HFF-Myc (cell line): ENCODE results near the gene AWAT2.
A peak's percentile ranks its signal among the peaks of the same experiment; 100 is the strongest.

ENCODE experiments used
- DNase-seq: peaks from one replicate; pipeline ENCODE4 v3.0.0-alpha.2; 2011; ENCODE audit warnings: low read depth; ENCODE audit errors: extremely low read depth
- H3K4me3 ChIP-seq: replicated peaks from 2 replicates; pipeline ENCODE4 v1.5.1; 2011; ENCODE audit warnings: low read depth, mild to moderate bottlenecking, control low read depth, low read length
- CTCF ChIP-seq: IDR thresholded peaks from 2 replicates; pipeline ENCODE4 v1.5.1; 2012; ENCODE audit warnings: mild to moderate bottlenecking, low read depth, low read length, control low read depth; ENCODE audit errors: missing control alignments

The AWAT2 gene

GRCh38 chrX:70084592-70085240, 35.0 kb upstream of the AWAT2 start:
- no peak for TF ChIP-seq CTCF
- no peak overlapping the region for H3K4me3 ChIP-seq
- peak; percentile 4 for DNase-seq

- H3K4me3 ChIP-seq, result no peak overlapping the region
- DNase-seq, result no peak
- TF ChIP-seq CTCF, result no peak
Measured at GRCh38 chrX:70082723-70083122, 33.0 kb upstream of the AWAT2 start.

DNA sequence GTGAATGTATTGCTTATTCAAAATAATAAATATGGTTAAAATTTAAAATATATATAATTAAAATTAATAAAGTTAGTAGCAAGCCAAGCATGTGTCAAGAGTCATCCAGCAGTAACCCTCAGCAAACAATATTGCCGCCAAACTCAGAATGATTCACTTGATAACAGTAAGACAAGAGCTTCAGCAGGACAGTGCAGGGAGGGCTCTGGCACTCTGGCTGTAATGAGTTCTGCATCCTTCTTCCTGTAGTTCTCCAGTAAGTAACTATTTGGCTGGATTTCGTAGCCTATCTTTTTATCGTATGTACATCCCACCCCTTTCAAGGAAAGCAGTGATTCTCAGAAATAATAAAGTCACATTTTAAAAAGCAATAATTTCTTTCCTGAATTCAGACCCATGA, 30.1 kb upstream of the AWAT2 start:
- no peak for DNase-seq
- no peak overlapping the region for H3K4me3 ChIP-seq
- TF ChIP-seq CTCF, result no peak

GRCh38 chrX:70079297-70079696, 29.6 kb upstream of the AWAT2 start:
- TF ChIP-seq CTCF, result no peak
- H3K4me3 ChIP-seq, result no peak overlapping the region
- no peak for DNase-seq

DNA sequence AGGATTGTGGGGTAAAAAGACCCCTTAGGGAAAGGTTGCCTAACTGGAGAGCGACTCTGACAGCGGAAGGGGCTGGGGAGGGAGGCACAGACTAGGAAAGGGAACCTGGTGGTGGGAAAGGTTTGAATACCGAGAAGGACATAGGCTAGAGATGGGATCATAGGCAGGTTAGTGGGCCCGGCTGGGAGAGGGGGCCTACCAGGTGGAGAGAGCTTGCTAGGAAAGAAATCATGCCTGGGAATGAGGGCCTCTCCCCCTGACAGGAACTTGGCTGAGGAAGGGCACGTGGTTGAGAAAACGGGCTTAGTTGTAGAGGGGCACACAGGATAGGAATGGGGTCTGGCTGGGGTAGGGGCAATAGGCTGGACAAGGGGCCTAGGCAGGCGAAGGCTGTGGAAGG, 16.9 kb upstream of the AWAT2 start:
- no peak for TF ChIP-seq CTCF
- H3K4me3 ChIP-seq, result no peak overlapping the region
- no peak for DNase-seq

- no peak overlapping the region for H3K4me3 ChIP-seq
- TF ChIP-seq CTCF, result no peak
- no peak for DNase-seq
Measured at GRCh38 chrX:70062961-70063550, 13.3 kb upstream of the AWAT2 start.

- no peak for TF ChIP-seq CTCF
- no peak for DNase-seq
Measured at GRCh38 chrX:70062076-70062475, 12.3 kb upstream of the AWAT2 start, which contains the start of gene OTUD6A. Gene OTUD6A (plus strand): TSS chrX:70062457. CDS start chrX:70062525, 68 bp downstream.

More at GRCh38 chrX:70062076-70062475, 12.3 kb upstream of the AWAT2 start, which contains the start of gene OTUD6A:
- H3K4me3 ChIP-seq, result no peak within 1 kb of the TSS
